Measurements from ENCODE around the gene SYNPR. TPM values are rescaled to one million over a fixed set of nuclear protein-coding genes. Genes with fewer than 3 reads are reported as not detected.

SYNPR gene
- total and polyA plus RNA-seq, 12 donors = 0.01 to 0.71 (median 0.43) TPM; not detected in 7

DNA sequence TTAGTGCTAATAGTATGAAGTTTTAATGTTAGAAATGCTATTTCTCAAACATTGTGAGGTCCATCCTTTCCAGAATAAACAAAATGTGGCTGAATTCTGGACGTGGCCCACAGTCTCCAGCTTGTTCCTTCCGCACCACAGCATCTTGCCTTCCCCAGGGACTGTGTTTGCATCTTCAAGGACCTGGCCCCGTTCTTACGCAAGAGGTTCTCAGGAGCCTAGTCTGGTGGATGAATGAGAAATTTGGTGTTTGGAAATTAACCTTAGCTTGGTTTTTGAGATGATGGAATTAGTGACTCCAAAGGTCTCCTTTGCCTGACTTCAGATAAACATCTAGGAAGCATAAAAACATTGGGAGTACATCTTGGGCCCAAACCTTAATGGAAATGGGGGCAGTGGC lies 18.1 kb downstream of the SYNPR start:
- TF ChIP-seq, protein P1, sequence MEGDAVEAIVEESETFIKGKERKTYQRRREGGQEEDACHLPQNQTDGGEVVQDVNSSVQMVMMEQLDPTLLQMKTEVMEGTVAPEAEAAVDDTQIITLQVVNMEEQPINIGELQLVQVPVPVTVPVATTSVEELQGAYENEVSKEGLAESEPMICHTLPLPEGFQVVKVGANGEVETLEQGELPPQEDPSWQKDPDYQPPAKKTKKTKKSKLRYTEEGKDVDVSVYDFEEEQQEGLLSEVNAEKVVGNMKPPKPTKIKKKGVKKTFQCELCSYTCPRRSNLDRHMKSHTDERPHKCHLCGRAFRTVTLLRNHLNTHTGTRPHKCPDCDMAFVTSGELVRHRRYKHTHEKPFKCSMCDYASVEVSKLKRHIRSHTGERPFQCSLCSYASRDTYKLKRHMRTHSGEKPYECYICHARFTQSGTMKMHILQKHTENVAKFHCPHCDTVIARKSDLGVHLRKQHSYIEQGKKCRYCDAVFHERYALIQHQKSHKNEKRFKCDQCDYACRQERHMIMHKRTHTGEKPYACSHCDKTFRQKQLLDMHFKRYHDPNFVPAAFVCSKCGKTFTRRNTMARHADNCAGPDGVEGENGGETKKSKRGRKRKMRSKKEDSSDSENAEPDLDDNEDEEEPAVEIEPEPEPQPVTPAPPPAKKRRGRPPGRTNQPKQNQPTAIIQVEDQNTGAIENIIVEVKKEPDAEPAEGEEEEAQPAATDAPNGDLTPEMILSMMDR (IDR thresholded peaks at IDR 0.05) = no peak
- Histone ChIP-seq H3K36me3 (no peaks in the 10 kb centered on the region), H3K9me3 (peaks cover 0 to 9% (median 0%) of the 10 kb centered on the region in 11 donors), H3K4me3 (no peak overlapping the region), H3K27ac (no peak overlapping the region), H3K4me1 (no peaks in the 10 kb centered on the region), H3K27me3 (no peaks in the 10 kb centered on the region)
- ATAC-seq = no peak
- no peak for DNase-seq
- intact Hi-C loops (cut with DNase I) = loop anchor here in 1 of 10 donors (5.0 kb wide), 1 partner anchor 889 kb away; no protein-coding TSS in a partner anchor
- 70 to 84% methylated on average over 4 of the region's 4 CpGs for WGBS, 2 donors

DNA sequence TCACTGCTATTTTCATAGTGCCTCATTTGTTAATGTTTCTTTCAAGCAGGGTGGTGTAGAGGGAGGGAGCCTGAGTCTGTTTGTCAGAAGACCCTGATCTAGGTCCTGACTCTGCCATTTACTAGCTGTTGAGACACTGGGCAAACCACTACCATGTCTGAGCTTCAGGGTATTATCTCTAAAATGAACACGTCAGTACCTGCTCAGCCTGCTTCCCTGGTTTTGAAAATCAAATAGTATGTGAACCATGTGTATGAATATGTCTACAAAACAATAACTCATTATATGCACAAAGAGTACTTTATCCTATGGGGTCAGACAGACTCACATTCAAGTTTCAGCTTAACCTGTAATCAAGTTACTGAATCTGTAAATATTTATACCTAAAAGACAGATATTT lies 25.1 kb downstream of the SYNPR start:
- intact Hi-C loops (cut with DNase I) = no loop called here
- TF ChIP-seq, protein P1 (IDR thresholded peaks at IDR 0.05) = no peak
- peaks cover 0 to under 1% (median 0%) of the 10 kb centered on the region in 11 donors for H3K9me3 ChIP-seq
- no peaks in the 10 kb centered on the region for H3K36me3 ChIP-seq
- no peaks in the 10 kb centered on the region for H3K27me3 ChIP-seq
- ATAC-seq = no peak
- H3K27ac ChIP-seq = no peak overlapping the region
- no peak for DNase-seq
- H3K4me1 ChIP-seq = no peaks in the 10 kb centered on the region
- 50 to 74% methylated on average over 1 of the region's 1 CpG for WGBS, 2 donors
- H3K4me3 ChIP-seq = no peak overlapping the region

DNA sequence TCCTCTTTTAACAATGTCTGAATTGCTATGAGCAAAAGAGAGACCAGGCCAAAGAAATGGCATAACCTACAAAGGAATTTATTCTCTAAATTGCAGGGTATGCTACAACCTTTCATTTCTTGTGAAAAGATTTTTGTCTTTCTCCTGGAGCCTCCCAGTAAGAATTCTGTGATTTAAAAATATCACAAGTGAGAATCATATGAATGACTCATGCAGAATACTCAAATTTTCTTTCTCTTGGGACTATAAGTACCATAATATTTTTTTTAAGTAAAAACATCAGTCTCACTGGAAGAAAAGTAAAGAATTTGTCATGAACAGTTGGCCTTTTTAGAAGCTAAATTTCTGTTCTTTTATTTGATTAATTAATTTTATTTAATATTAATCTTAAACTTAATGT lies 26.3 kb downstream of the SYNPR start:
- DNase-seq (no peak), ATAC-seq (no peak)
- Histone ChIP-seq H3K36me3 (no peaks in the 10 kb centered on the region), H3K9me3 (peaks cover 0 to 5% (median 0%) of the 10 kb centered on the region in 11 donors), H3K27ac (no peak overlapping the region), H3K4me1 (no peaks in the 10 kb centered on the region), H3K27me3 (no peaks in the 10 kb centered on the region), H3K4me3 (no peak overlapping the region)
- TF ChIP-seq, protein P1 (IDR thresholded peaks at IDR 0.05) = no peak
- intact Hi-C loops (cut with DNase I) = no loop called here

GRCh38 chr3:63308072-63308471 lies 30.0 kb downstream of the SYNPR start:
- H3K4me1 ChIP-seq = no peaks in the 10 kb centered on the region
- DNase-seq (no peak), ATAC-seq (no peak)
- no peaks in the 10 kb centered on the region for H3K36me3 ChIP-seq
- intact Hi-C loops (cut with DNase I) = no loop called here
- peaks cover 0 to 4% (median 0%) of the 10 kb centered on the region in 7 donors for H3K27me3 ChIP-seq
- no peak overlapping the region for H3K4me3 ChIP-seq
- peaks cover 0 to 5% (median 0%) of the 10 kb centered on the region in 11 donors for H3K9me3 ChIP-seq
- H3K27ac ChIP-seq = no peak overlapping the region
- TF ChIP-seq, protein P1 (IDR thresholded peaks at IDR 0.05) = no peak
- WGBS, 2 donors = 77 to 79% methylated on average over 3 of the region's 3 CpGs

Data from heart right ventricle (tissue), 16 donors.